HepG2 (cell line): ENCODE measurements around the gene UBAC2. TPM values are rescaled to one million over a fixed set of nuclear protein-coding genes. Genes with fewer than 3 reads are reported as not detected.
A peak's percentile ranks its signal among the peaks of the same experiment; 100 is the strongest.

Experiments used
- ATAD3A ChIP-seq: sonication (generic); formaldehyde crosslinking; IDR thresholded peaks from 2 replicates; pipeline ENCODE4 v1.4.0; 2020; ENCODE audit warnings: missing genetic modification reagents
- BHLHE40 ChIP-seq: IDR thresholded peaks from 2 replicates; pipeline ENCODE4 v1.6.1; 2011; ENCODE audit warnings: low read length, improper control_type of control experiment
- BRCA1 ChIP-seq: sonication (generic); formaldehyde crosslinking; IDR thresholded peaks from 2 replicates; pipeline ENCODE4 v1.4.0; 2020; ENCODE audit warnings: missing genetic modification reagents
- JARID2 ChIP-seq: sonication (generic); formaldehyde crosslinking; IDR thresholded peaks from 2 replicates; pipeline ENCODE4 v1.8.1; 2023; ENCODE audit warnings: missing genetic modification reagents, inconsistent platforms; ENCODE audit not compliant: insufficient replicate concordance
- MAFF ChIP-seq: IDR thresholded peaks from 2 replicates; pipeline ENCODE4 v1.6.1; 2011; ENCODE audit warnings: low read depth, low read length, improper control_type of control experiment
- SOX6 ChIP-seq, 2 experiments: fragments of 450-650 bp in 1 of 2; sonication (generic) in 1 of 2; formaldehyde crosslinking in 1 of 2; IDR thresholded peaks; 2 replicates each; pipeline versions ENCODE4 v1.4.0 to v1.6.1; 2017 to 2020; ENCODE audit warnings: antibody characterized with exemption in 1 of 2, mild to moderate bottlenecking in 1 of 2, missing genetic modification reagents in 1 of 2
- ZBTB42 ChIP-seq: sonication (generic); formaldehyde crosslinking; IDR thresholded peaks from 2 replicates; pipeline ENCODE4 v1.5.0; 2020; ENCODE audit warnings: mild to moderate bottlenecking, missing genetic modification reagents
- ZNF10 ChIP-seq: sonication (generic); formaldehyde crosslinking; IDR thresholded peaks from 2 replicates; pipeline ENCODE4 v1.4.0; 2020; ENCODE audit warnings: mild to moderate bottlenecking, low read depth, missing genetic modification reagents, borderline replicate concordance
- ZNF17 ChIP-seq: sonication (generic); formaldehyde crosslinking; IDR thresholded peaks from 2 replicates; pipeline ENCODE4 v1.5.0; 2020; ENCODE audit warnings: mild to moderate bottlenecking, missing genetic modification reagents
- ZNF232 ChIP-seq: sonication (generic); formaldehyde crosslinking; IDR thresholded peaks from 2 replicates; pipeline ENCODE4 v1.4.0; 2020; ENCODE audit warnings: missing genetic modification reagents, borderline replicate concordance
- ZNF274 ChIP-seq: sonication (generic); formaldehyde crosslinking; IDR thresholded peaks from 2 replicates; pipeline ENCODE4 v1.5.1; 2020; ENCODE audit warnings: mild to moderate bottlenecking, missing genetic modification reagents
- ZNF329 ChIP-seq: sonication (generic); formaldehyde crosslinking; IDR thresholded peaks from 2 replicates; pipeline ENCODE4 v1.9.0; 2021; ENCODE audit warnings: low read depth, mild to moderate bottlenecking, missing genetic modification reagents
- ZNF496 ChIP-seq: sonication (generic); formaldehyde crosslinking; IDR thresholded peaks from 2 replicates; pipeline ENCODE4 v1.8.1; 2023; ENCODE audit warnings: mild to moderate bottlenecking, moderate library complexity, missing genetic modification reagents; ENCODE audit not compliant: insufficient replicate concordance
- ZNF530 ChIP-seq: sonication (generic); formaldehyde crosslinking; IDR thresholded peaks from 2 replicates; pipeline ENCODE4 v1.5.0; 2020; ENCODE audit warnings: low read depth, mild to moderate bottlenecking, missing genetic modification reagents
- ZNF614 ChIP-seq: IDR thresholded peaks from 2 replicates; pipeline ENCODE4 v1.6.1; 2018; ENCODE audit warnings: missing biosample characterization, missing genetic modification reagents, inconsistent platforms, borderline replicate concordance
- ZNF780A ChIP-seq: sonication (generic); formaldehyde crosslinking; IDR thresholded peaks from 2 replicates; pipeline ENCODE4 v1.8.0; 2022; ENCODE audit warnings: mild to moderate bottlenecking, missing genetic modification reagents, moderate library complexity
- polyA plus RNA-seq, 8 experiments: library from polyadenylated mRNA; depleted of rRNA in 3 of 8; stranded (reverse) in 7 of 8; unstranded in 1 of 8; fragments of >200 nt; fragmentation: Illumina TruSeq in 4 of 8; extraction: Trizol in 4 of 8; gene quantifications; 2 replicates each; pipeline versions ENCODE4 v1.2.1 to v1.2.3, GENCODE V29; 2011 to 2016; ENCODE audit warnings: low read depth in 4 of 8, missing spikeins in 1 of 8, mixed read lengths in 1 of 8; ENCODE audit not compliant: insufficient read depth in 1 of 8
- total RNA-seq, 5 experiments: library from RNA; depleted of rRNA; stranded (reverse); fragments of >200 nt; fragmentation: Illumina TruSeq; extraction: Trizol; gene quantifications; 2 replicates each; pipeline ENCODE4 v1.2.3, GENCODE V29; 2016; ENCODE audit warnings: low read depth in 1 of 5
- TF ChIP-seq, protein P1 (sequence below): sonication (generic); formaldehyde crosslinking; IDR thresholded peaks from 2 replicates; pipeline ENCODE4 v1.8.1; 2023; ENCODE audit warnings: mild to moderate bottlenecking, missing genetic modification reagents, borderline replicate concordance
- TF ChIP-seq, protein P2 (sequence below): IDR thresholded peaks from 2 replicates; pipeline ENCODE4 v1.6.1; 2018; ENCODE audit warnings: missing genetic modification reagents
- TF ChIP-seq, protein P3 (sequence below): sonication (generic); formaldehyde crosslinking; IDR thresholded peaks from 2 replicates; pipeline ENCODE4 v1.8.1; 2022; ENCODE audit warnings: low read depth, mild to moderate bottlenecking, missing genetic modification reagents
- TF ChIP-seq, protein P4 (sequence below): sonication (generic); formaldehyde crosslinking; IDR thresholded peaks from 2 replicates; pipeline ENCODE4 v1.4.0; 2020; ENCODE audit warnings: low read depth, missing genetic modification reagents

Gene UBAC2
- total and polyA plus RNA-seq, 2 of the 13 experiments (the other 11 are each of a cell fraction or from before 2014, with no cell fraction given): 61.3 to 80.8 TPM

DNA sequence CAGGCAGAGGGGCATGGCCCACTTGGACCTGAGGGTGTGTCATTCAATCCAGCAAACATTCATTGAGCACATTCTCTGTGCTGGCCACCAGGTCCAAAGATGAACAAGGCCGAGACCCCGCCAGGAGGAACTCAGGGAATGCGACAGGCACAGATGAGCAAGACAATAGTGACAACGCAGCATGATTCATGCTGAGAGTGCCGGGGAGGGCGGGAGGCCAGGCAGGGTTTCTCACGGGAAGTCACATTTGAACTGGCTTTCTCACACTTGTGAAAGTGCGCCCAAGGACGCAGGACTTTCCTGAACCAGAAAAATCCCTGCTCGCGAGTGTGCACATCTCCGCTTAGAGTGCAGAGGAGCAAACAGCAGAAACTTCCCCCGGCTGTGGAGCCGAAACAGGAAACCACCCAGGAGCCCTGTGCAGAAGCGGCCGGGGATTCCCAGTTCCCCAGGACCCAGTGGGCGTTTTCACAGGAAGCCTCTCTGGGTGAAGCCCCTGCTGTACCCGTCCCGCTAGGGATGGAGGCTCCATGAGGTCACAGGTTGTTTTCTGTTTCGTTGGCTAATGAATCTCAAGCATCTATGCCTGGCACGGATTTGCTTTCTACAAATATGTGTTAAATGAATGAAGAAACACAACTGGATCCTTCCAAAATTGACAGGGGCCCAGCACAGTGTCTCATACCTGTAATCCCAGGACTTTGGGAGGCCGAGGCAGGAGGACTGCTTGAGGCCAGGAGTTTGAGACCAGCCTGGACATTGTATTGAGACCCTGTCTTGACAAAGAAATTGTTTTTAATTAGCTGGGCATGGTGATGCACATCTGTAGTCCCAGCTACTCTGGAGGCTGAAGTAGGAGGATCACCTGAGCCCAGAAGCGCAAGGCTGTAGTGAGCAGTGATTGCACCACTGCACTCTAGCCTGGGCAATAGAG lies 232.2 kb downstream of the UBAC2 start (continued):
- no peak for TF ChIP-seq ZNF274
- no peak for TF ChIP-seq ZNF17 (CRISPR knock-in tag)
- TF ChIP-seq ZBTB42: no peak
- TF ChIP-seq BRCA1 (CRISPR knock-in tag): no peak
- TF ChIP-seq, protein P1, sequence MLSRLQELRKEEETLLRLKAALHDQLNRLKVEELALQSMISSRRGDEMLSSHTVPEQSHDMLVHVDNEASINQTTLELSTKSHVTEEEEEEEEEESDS (CRISPR knock-in tag): no peak
- TF ChIP-seq, protein P2, sequence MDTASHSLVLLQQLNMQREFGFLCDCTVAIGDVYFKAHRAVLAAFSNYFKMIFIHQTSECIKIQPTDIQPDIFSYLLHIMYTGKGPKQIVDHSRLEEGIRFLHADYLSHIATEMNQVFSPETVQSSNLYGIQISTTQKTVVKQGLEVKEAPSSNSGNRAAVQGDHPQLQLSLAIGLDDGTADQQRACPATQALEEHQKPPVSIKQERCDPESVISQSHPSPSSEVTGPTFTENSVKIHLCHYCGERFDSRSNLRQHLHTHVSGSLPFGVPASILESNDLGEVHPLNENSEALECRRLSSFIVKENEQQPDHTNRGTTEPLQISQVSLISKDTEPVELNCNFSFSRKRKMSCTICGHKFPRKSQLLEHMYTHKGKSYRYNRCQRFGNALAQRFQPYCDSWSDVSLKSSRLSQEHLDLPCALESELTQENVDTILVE (CRISPR knock-in tag): no peak
- TF ChIP-seq, protein P3, sequence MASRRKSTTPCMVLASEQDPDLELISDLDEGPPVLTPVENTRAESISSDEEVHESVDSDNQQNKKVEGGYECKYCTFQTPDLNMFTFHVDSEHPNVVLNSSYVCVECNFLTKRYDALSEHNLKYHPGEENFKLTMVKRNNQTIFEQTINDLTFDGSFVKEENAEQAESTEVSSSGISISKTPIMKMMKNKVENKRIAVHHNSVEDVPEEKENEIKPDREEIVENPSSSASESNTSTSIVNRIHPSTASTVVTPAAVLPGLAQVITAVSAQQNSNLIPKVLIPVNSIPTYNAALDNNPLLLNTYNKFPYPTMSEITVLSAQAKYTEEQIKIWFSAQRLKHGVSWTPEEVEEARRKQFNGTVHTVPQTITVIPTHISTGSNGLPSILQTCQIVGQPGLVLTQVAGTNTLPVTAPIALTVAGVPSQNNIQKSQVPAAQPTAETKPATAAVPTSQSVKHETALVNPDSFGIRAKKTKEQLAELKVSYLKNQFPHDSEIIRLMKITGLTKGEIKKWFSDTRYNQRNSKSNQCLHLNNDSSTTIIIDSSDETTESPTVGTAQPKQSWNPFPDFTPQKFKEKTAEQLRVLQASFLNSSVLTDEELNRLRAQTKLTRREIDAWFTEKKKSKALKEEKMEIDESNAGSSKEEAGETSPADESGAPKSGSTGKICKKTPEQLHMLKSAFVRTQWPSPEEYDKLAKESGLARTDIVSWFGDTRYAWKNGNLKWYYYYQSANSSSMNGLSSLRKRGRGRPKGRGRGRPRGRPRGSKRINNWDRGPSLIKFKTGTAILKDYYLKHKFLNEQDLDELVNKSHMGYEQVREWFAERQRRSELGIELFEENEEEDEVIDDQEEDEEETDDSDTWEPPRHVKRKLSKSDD (CRISPR knock-in tag): no peak
- TF ChIP-seq, protein P4, sequence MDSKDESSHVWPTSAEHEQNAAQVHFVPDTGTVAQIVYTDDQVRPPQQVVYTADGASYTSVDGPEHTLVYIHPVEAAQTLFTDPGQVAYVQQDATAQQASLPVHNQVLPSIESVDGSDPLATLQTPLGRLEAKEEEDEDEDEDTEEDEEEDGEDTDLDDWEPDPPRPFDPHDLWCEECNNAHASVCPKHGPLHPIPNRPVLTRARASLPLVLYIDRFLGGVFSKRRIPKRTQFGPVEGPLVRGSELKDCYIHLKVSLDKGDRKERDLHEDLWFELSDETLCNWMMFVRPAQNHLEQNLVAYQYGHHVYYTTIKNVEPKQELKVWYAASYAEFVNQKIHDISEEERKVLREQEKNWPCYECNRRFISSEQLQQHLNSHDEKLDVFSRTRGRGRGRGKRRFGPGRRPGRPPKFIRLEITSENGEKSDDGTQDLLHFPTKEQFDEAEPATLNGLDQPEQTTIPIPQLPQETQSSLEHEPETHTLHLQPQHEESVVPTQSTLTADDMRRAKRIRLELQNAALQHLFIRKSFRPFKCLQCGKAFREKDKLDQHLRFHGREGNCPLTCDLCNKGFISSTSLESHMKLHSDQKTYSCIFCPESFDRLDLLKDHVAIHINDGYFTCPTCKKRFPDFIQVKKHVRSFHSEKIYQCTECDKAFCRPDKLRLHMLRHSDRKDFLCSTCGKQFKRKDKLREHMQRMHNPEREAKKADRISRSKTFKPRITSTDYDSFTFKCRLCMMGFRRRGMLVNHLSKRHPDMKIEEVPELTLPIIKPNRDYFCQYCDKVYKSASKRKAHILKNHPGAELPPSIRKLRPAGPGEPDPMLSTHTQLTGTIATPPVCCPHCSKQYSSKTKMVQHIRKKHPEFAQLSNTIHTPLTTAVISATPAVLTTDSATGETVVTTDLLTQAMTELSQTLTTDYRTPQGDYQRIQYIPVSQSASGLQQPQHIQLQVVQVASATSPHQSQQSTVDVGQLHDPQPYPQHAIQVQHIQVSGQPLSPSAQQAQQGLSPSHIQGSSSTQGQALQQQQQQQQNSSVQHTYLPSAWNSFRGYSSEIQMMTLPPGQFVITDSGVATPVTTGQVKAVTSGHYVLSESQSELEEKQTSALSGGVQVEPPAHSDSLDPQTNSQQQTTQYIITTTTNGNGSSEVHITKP (CRISPR knock-in tag): 0 out of 2 replicates have a peak, but pooled peaks have one; percentile 16
- no peak for TF ChIP-seq ZNF10
- no peak for TF ChIP-seq ZNF232 (CRISPR knock-in tag)
- no peak for TF ChIP-seq ZNF530
- TF ChIP-seq ATAD3A (CRISPR knock-in tag): no peak
- TF ChIP-seq ZNF780A: no peak
- TF ChIP-seq JARID2 (CRISPR knock-in tag): no peak
- no peak for TF ChIP-seq ZNF496 (CRISPR knock-in tag)
- no peak for TF ChIP-seq SOX6 (IDR thresholded peaks at IDR 0.05)
- TF ChIP-seq SOX6 (CRISPR knock-in tag; IDR thresholded peaks at IDR 0.05): peak; percentile 70
- TF ChIP-seq BHLHE40: peak; percentile 43; the same call in 1 of the 2 replicates
- TF ChIP-seq ZNF329 (CRISPR knock-in tag): no peak
- TF ChIP-seq ZNF614: 0 out of 2 replicates have a peak, but pooled peaks have one; percentile 9
- TF ChIP-seq MAFF: peak; percentile 54; the same call in 1 of the 2 replicates
